Putamen (tissue), 1 donor: ENCODE results near the gene CTSH.

Source experiments
- DNase-seq: peaks from one replicate; pipeline ENCODE4 v3.0.0-alpha.2; 2016; ENCODE audit warnings: low spot score

Gene CTSH, protein sequence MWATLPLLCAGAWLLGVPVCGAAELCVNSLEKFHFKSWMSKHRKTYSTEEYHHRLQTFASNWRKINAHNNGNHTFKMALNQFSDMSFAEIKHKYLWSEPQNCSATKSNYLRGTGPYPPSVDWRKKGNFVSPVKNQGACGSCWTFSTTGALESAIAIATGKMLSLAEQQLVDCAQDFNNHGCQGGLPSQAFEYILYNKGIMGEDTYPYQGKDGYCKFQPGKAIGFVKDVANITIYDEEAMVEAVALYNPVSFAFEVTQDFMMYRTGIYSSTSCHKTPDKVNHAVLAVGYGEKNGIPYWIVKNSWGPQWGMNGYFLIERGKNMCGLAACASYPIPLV

DNA sequence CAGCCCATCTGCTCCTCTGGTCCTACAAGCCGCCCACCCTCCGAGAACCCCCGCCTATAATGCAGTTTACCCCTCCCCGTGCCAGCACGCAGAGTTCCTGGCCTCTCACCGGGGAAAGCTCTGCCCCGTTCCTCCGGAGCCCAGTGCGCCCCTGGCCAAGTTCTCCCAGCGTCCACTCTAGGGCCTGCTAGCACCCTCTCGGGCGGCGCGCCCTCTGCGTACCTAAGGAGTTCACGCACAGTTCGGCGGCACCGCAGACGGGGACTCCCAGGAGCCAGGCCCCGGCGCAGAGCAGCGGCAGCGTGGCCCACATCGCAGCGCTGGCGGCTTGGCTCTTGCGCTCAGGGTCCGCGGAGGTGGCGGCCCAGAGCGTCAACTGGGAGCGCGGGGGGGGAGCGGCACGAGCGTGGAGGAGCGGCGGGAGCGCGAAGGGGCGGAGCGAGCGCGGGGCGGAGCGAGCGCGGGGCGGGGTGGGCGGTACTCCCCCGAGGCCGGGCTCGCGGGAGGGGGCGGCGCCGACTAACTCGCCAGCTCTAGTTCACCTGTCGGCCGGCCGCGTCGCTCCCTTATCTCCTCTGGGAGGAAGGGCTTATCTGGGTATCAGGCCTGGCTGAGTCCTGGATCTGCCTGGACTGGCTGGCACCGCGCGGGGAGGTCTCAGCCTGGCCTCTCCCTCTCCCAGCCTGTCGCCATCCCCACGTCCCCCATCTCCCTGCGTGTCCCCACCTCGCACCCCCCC lies at the start of gene CTSH:
TSS of gene CTSH (minus strand) at position 378 of the 739 bp plus-strand sequence. CDS start at position 313, 65 bp downstream.
- peak; percentile 66 for DNase-seq

DNA sequence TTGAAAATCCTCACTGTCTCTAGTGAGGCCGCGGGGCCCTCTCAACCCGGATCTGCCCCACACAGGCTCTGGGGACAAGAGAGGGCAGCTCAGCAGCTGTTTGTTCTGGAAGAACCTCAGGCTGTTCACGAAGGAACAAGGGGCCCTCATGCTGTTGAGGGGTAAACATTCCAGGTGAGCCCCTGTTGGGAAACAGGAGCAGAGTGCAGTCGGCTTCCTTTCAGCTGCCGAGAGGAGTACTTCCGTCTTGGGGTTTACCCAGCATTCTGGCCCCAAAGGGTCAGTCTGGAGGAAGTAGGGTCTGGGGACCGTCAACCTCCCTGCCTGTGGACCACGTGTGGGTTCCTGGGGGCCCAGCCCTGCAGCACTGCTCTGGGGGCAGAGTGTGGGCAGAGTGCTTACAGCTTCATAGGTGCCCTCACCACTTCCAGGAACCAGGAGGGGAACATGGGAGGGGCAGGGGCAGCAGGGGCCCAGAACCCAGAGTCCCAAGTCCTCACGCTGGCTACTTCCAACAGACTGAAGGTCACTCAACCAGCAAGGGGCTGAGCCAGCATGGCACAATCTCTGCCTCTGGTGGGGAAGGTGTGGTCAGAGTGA lies 49.2 kb upstream of the CTSH start:
- DNase-seq: no peak

GRCh38 chr15:78993257-78993930 lies 48.5 kb upstream of the CTSH start:
- DNase-seq: no peak

GRCh38 chr15:78992416-78993256 lies 47.8 kb upstream of the CTSH start:
- no peak for DNase-seq

GRCh38 chr15:78991879-78992278 lies 47.0 kb upstream of the CTSH start:
- DNase-seq: no peak

DNA sequence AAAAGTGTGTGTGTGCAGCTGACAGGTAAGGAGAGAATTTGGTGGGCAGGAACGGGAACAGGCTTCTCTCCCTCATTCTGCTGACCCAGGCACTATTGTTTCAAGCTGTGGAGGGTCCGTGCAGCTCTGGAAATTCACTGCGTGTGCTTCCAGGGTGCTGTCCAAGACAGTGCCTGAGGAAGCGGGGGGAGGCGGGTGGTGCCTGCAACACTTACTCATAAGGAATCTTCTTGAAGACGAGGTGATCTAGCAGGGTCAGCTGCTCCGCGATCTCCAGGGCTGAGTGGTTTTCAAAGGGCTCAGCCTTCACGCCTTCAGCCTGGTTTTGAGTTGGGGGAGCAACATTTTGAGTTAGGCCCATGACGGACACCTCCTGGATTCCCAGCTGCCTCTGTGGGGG lies 46.6 kb upstream of the CTSH start:
- DNase-seq: no peak

- DNase-seq: no peak
These were observed 45.4 kb upstream of the CTSH start for GRCh38 chr15:78990278-78990677.

DNA sequence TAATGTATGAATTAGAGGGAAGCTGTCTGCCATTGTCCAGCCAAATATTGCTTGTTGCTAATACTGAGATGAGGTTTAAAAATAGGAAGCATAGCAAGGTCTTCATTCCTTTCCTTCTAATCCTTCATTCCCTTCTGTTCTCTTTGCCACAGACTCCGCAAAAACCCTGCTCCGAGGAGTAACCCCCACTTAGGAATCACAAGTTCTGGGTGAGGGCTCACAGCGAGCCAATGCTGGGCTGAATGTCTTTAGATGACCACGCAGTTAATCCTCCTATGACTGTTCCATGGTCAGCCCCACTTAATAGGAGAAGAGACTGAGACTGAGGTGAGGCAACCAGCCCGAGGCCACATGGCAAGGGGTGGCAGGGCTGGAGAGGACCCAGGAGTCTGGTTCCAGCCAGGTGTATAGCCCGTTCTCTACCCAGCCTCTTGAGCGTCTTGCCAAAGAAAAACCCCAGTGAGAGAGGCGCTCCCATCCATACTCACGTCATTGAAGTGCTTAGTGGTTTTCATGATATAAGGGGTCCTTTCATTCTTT lies 44.9 kb upstream of the CTSH start:
- no peak for DNase-seq

- peak; percentile 43 for DNase-seq
These were observed 43.6 kb upstream of the CTSH start for GRCh38 chr15:78988361-78988911.

- DNase-seq: no peak
These were observed 42.9 kb upstream of the CTSH start for GRCh38 chr15:78987556-78988360.

- no peak for DNase-seq
These were observed 41.1 kb upstream of the CTSH start for GRCh38 chr15:78985859-78986475.

DNA sequence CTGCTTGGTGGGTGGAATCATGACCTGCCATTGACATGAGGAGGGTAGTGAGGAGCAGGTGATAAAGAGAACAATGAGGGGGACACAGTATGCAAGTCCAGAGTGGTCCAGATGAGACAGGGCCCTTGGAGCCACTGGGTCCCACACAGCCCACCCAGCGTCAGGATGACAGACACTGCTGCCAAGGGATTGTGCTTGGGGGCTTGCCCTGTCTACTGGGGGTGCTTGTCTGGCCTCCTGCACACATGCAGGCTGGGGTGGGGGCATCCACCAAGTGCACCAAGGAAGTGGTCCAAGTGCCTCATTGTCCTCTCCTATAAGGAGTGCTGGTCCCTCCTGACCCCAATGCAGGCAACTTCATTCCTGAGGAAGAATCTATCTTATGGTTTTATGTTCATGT lies 39.2 kb upstream of the CTSH start:
- no peak for DNase-seq

GRCh38 chr15:78983146-78983918 lies 38.5 kb upstream of the CTSH start:
- no peak for DNase-seq

- DNase-seq: no peak
These were observed 37.9 kb upstream of the CTSH start for GRCh38 chr15:78982736-78983135.

DNA sequence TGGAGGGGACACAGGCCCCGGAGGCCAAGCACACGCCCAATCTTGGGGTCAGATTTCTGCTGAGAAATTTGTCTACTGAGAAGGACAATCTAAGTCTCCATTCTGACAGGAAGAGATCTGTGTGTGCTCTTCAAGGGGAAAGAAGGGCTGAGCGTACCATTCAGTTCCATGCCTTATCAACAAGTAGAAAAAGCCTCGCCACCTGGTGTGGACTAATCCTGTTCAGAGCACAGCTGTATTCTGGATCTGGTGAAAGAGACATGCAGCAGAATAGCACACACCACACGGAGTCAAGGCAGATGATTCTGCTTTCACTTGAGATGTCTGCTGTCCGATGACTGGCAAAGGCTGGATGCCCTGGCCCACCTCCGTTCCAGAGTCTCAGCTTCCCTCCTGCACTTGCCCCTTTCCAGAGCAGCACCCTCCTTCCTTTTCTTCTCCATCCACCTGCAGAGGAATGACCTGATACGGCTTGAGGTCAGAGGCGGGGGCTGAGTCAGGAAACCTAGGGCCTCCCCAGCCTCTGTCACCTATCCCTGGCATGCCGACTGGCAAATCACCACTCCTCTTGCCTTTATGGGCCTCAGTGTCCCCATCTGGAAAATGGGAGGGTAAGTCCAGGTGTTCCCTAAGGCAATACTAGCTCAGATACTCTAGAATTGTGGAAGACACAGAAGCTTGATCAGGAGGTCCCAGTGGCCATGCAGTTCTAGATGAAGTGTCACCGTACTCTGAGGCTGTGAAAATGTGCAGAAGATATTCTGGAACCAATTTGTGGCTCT lies 36.9 kb upstream of the CTSH start:
- no peak for DNase-seq

GRCh38 chr15:78979456-78980320 lies 34.8 kb upstream of the CTSH start:
- DNase-seq: peak; percentile 21

- DNase-seq: no peak
These were observed 33.8 kb upstream of the CTSH start for GRCh38 chr15:78978601-78979179.
